CD14-positive monocyte (primary cell): Measurements from ENCODE around the gene THSD4. TPM values are rescaled to one million over a fixed set of nuclear protein-coding genes. Genes with fewer than 3 reads are reported as not detected.

Experiments
- DNase-seq, 3 donors: peaks; one replicate each; pipeline ENCODE4 v3.0.0-alpha.2; 2011 to 2022
- H2AFZ ChIP-seq: 2 replicates; pipeline ENCODE4 v1.6.0; 2012; ENCODE audit warnings: mild to moderate bottlenecking, low read depth, low read length, inconsistent platforms; ENCODE audit not compliant: insufficient read depth, poor library complexity, severe bottlenecking
- H3K27ac ChIP-seq, 2 donors: 1 replicate in 1 of 2; 2 replicates in 1 of 2; pipeline ENCODE4 v1.5.1; 2012 to 2013; ENCODE audit warnings: low read length in 2 of 2, control low read depth in 1 of 2, inconsistent platforms in 1 of 2, low read depth in 1 of 2, mild to moderate bottlenecking in 1 of 2
- H3K27me3 ChIP-seq, 2 donors: one replicate each; pipeline versions ENCODE4 v1.6.0 to v1.6.1; 2011 to 2013; ENCODE audit warnings: low read length in 2 of 2; ENCODE audit not compliant: control insufficient read depth in 2 of 2, insufficient read depth in 2 of 2
- H3K36me3 ChIP-seq, 2 donors: replicated peaks in 1 of 2; 1 replicate in 1 of 2; 2 replicates in 1 of 2; pipeline versions ENCODE4 v1.5.1 to v1.6.1; 2012 to 2013; ENCODE audit warnings: low read length in 2 of 2, control low read depth in 1 of 2, inconsistent platforms in 1 of 2, mild to moderate bottlenecking in 1 of 2; ENCODE audit not compliant: insufficient read depth in 2 of 2, control insufficient read depth in 1 of 2
- H3K4me1 ChIP-seq, 2 donors: 1 replicate in 1 of 2; 2 replicates in 1 of 2; pipeline versions ENCODE4 v1.5.1 to v1.6.1; 2012 to 2013; ENCODE audit warnings: low read length in 2 of 2, control low read depth in 1 of 2, inconsistent platforms in 1 of 2, mild to moderate bottlenecking in 1 of 2, moderate library complexity in 1 of 2; ENCODE audit not compliant: insufficient read depth in 2 of 2, control insufficient read depth in 1 of 2
- H3K4me2 ChIP-seq: replicated peaks from 2 replicates; pipeline ENCODE3; 2012; ENCODE audit warnings: low read length, moderate library complexity, mild to moderate bottlenecking; ENCODE audit not compliant: poor library complexity, severe bottlenecking; ENCODE audit errors: extremely low read depth
- H3K4me3 ChIP-seq, 3 experiments: fragments of 200-600 bp in 1 of 3; sonication (generic) in 1 of 3; replicated peaks in 1 of 3; 1 replicate in 2 of 3; 2 replicates in 1 of 3; pipeline ENCODE4 v1.5.1; 2011 to 2013; ENCODE audit warnings: low read length in 3 of 3, mild to moderate bottlenecking in 3 of 3, control low read depth in 2 of 3, low read depth in 2 of 3, inconsistent platforms in 1 of 3, moderate library complexity in 1 of 3
- H3K79me2 ChIP-seq: 2 replicates; pipeline ENCODE4 v1.6.0; 2012; ENCODE audit warnings: mild to moderate bottlenecking, control low read depth, inconsistent platforms, low read length, moderate library complexity; ENCODE audit not compliant: insufficient read depth
- H3K9ac ChIP-seq: 2 replicates; pipeline ENCODE4 v1.6.0; 2017; ENCODE audit warnings: low read length, mild to moderate bottlenecking; ENCODE audit not compliant: insufficient read depth, poor library complexity, severe bottlenecking
- H3K9me3 ChIP-seq, 2 donors: replicated peaks in 1 of 2; 1 replicate in 1 of 2; 2 replicates in 1 of 2; pipeline versions ENCODE4 v1.5.1 to v1.6.1; 2012 to 2013; ENCODE audit warnings: low read length in 2 of 2, control low read depth in 1 of 2; ENCODE audit not compliant: control insufficient read depth in 1 of 2, insufficient read depth in 1 of 2
- H4K20me1 ChIP-seq: 2 replicates; pipeline ENCODE4 v1.6.0; 2012; ENCODE audit warnings: mild to moderate bottlenecking, low read length, control low read depth, moderate library complexity; ENCODE audit not compliant: insufficient read depth
- H3K27ac Mint-ChIP-seq, 7 donors: one replicate each; pipeline ENCODE4 v1.8.0; 2020; ENCODE audit warnings: mild to moderate bottlenecking in 7 of 7, mixed read lengths in 7 of 7, moderate library complexity in 6 of 7, inconsistent platforms in 2 of 7
- H3K27me3 Mint-ChIP-seq, 3 donors: one replicate each; pipeline ENCODE4 v1.8.0; 2021 to 2022; ENCODE audit warnings: low read depth in 3 of 3, mild to moderate bottlenecking in 3 of 3, mixed read lengths in 3 of 3, moderate library complexity in 3 of 3, inconsistent platforms in 1 of 3
- H3K36me3 Mint-ChIP-seq, 2 donors: one replicate each; pipeline ENCODE4 v1.8.0; 2020; ENCODE audit warnings: mixed read lengths in 2 of 2, inconsistent platforms in 1 of 2, mild to moderate bottlenecking in 1 of 2
- H3K4me1 Mint-ChIP-seq: one replicate; pipeline ENCODE4 v1.8.0; 2020; ENCODE audit warnings: mild to moderate bottlenecking, mixed read lengths
- H3K4me3 Mint-ChIP-seq, 2 donors: one replicate each; pipeline ENCODE4 v1.8.0; 2020; ENCODE audit warnings: mild to moderate bottlenecking in 2 of 2, mixed read lengths in 2 of 2, moderate library complexity in 1 of 2
- H3K9me3 Mint-ChIP-seq, 7 donors: one replicate each; pipeline ENCODE4 v1.8.0; 2020 to 2022; ENCODE audit warnings: mixed read lengths in 7 of 7, mild to moderate bottlenecking in 6 of 7, moderate library complexity in 6 of 7, inconsistent platforms in 2 of 7
- WGBS: methylation state at CpG from one replicate; pipeline ENCODE4 v1.1.5; 2013; ENCODE audit warnings: missing lambda C conversion rate; ENCODE audit not compliant: insufficient coverage; 5-methylcytosine and 5-hydroxymethylcytosine counted together
- intact Hi-C, 2 donors: fragments of 100-400 bp; cut with micrococcal nuclease; formaldehyde crosslinking; loops; one replicate each; pipeline versions ENCODE4 v1.15.0 to v1.15.1; 2023
- polyA plus RNA-seq, 3 donors: library from polyadenylated mRNA; depleted of rRNA in 1 of 3; unstranded in 2 of 3; stranded (reverse) in 1 of 3; fragments of 300-500 nt in 2 of 3; fragments of >200 nt in 1 of 3; fragmentation: Illumina TruSeq in 2 of 3; gene quantifications; 1 replicate in 2 of 3; 2 replicates in 1 of 3; pipeline ENCODE4 v1.2.3, GENCODE V29; 2012 to 2021
- TF ChIP-seq, protein P1 (sequence below): fragments of 200-600 bp; IDR thresholded peaks from one replicate; pipeline ENCODE4 v1.8.0; 2022; ENCODE audit warnings: antibody characterized with exemption, mild to moderate bottlenecking

The THSD4 gene
- polyA plus RNA-seq, 3 donors: not detected

DNA sequence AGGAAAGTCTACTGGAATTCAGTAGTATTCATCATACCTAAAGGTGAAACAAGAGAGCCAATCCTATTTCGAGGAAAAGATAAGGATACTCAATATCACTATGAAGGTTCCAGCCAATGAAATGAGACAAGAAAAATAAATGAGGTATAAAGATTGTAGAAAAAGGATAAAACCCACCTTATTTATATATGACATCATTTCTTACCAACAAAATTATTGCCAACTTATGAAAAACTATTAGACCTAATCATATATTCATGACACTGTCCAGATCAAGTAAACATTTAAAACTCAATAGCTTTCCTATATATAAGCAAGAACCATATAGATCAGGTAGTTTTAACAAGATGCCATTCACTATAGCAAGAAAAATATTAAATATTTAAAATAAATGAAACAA, 584.7 kb downstream of the THSD4 start:
- no peak overlapping the region for H3K27ac Mint-ChIP-seq
- H2AFZ ChIP-seq: no peak overlapping the region
- H3K4me3 ChIP-seq: no peak overlapping the region
- intact Hi-C loops: no loop called here
- H3K79me2 ChIP-seq: no peaks in the 10 kb centered on the region
- H3K9me3 ChIP-seq: no peaks in the 10 kb centered on the region
- H4K20me1 ChIP-seq: no peaks in the 10 kb centered on the region
- TF ChIP-seq, protein P1, sequence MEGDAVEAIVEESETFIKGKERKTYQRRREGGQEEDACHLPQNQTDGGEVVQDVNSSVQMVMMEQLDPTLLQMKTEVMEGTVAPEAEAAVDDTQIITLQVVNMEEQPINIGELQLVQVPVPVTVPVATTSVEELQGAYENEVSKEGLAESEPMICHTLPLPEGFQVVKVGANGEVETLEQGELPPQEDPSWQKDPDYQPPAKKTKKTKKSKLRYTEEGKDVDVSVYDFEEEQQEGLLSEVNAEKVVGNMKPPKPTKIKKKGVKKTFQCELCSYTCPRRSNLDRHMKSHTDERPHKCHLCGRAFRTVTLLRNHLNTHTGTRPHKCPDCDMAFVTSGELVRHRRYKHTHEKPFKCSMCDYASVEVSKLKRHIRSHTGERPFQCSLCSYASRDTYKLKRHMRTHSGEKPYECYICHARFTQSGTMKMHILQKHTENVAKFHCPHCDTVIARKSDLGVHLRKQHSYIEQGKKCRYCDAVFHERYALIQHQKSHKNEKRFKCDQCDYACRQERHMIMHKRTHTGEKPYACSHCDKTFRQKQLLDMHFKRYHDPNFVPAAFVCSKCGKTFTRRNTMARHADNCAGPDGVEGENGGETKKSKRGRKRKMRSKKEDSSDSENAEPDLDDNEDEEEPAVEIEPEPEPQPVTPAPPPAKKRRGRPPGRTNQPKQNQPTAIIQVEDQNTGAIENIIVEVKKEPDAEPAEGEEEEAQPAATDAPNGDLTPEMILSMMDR: no peak
- H3K9me3 Mint-ChIP-seq: peaks cover 0 to 7% (median 5%) of the 10 kb centered on the region in 7 donors
- no peak overlapping the region for H3K4me3 Mint-ChIP-seq
- no peaks in the 10 kb centered on the region for H3K36me3 Mint-ChIP-seq
- H3K27me3 Mint-ChIP-seq: peaks cover 3 to 14% (median 11%) of the 10 kb centered on the region in 3 donors
- no peak overlapping the region for H3K9ac ChIP-seq
- no peaks in the 10 kb centered on the region for H3K27me3 ChIP-seq
- no peak overlapping the region for H3K27ac ChIP-seq
- H3K36me3 ChIP-seq: no peaks in the 10 kb centered on the region
- WGBS: no CpG with 5 or more reads among the region's 1 CpG
- no peak overlapping the region for H3K4me2 ChIP-seq
- no peaks in the 10 kb centered on the region for H3K4me1 Mint-ChIP-seq
- H3K4me1 ChIP-seq: no peaks in the 10 kb centered on the region
- no peak for DNase-seq

DNA sequence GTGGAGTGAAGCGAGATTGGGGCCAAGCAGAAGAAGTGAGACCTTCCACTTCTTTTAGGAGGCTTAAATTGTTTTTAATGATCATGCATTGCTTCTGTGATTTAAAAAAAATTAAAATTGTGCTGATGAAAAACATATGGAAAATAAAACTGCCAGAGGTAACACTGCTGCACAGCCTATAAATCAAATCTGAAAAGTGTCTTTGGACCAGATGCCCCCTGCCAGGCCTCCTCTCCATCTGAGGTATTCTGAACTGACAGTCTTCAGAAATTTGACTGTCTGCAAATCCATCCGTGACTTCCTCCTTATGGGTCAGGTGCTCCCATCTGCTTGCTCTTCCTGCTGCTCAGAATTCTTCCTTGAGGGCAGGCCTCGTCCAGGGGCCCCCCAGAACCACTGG, 586.5 kb downstream of the THSD4 start:
- no peak overlapping the region for H3K9ac ChIP-seq
- H3K79me2 ChIP-seq: no peaks in the 10 kb centered on the region
- TF ChIP-seq, protein P1: no peak
- H3K9me3 ChIP-seq: no peaks in the 10 kb centered on the region
- Mint-ChIP-seq H3K27ac (no peak overlapping the region), H3K4me3 (no peak overlapping the region), H3K27me3 (peaks cover 5 to 19% (median 15%) of the 10 kb centered on the region in 3 donors), H3K36me3 (no peaks in the 10 kb centered on the region), H3K9me3 (peaks cover 0 to 6% (median 2%) of the 10 kb centered on the region in 7 donors), H3K4me1 (no peaks in the 10 kb centered on the region)
- no peak overlapping the region for H3K27ac ChIP-seq
- no peak overlapping the region for H2AFZ ChIP-seq
- no peaks in the 10 kb centered on the region for H3K4me1 ChIP-seq
- WGBS: 41% methylated on average over 3 of the region's 3 CpGs
- no peaks in the 10 kb centered on the region for H3K36me3 ChIP-seq
- H3K4me2 ChIP-seq: no peak overlapping the region
- H3K4me3 ChIP-seq: no peak overlapping the region
- DNase-seq: no peak
- H3K27me3 ChIP-seq: no peaks in the 10 kb centered on the region
- intact Hi-C loops: no loop called here
- H4K20me1 ChIP-seq: no peaks in the 10 kb centered on the region
